Panc1 (cell line): ENCODE measurements around the gene TEN1.

Experiments used
- POLR2AphosphoS5 ChIP-seq: IDR thresholded peaks from 2 replicates; pipeline ENCODE4 v1.6.1; 2012; ENCODE audit warnings: mild to moderate bottlenecking, low read depth, low read length, moderate library complexity
- SIN3A ChIP-seq: IDR thresholded peaks from 2 replicates; pipeline ENCODE4 v1.6.1; 2012; ENCODE audit warnings: low read depth, mild to moderate bottlenecking, low read length, moderate library complexity, borderline replicate concordance; ENCODE audit not compliant: insufficient read depth
- TCF7L2 ChIP-seq: IDR thresholded peaks from 2 replicates; pipeline ENCODE4 v1.6.1; 2011; ENCODE audit warnings: mild to moderate bottlenecking, low read depth, low read length, inconsistent platforms
- TF ChIP-seq, protein P1 (sequence below): fragments of 450-650 bp; IDR thresholded peaks from 2 replicates; pipeline ENCODE4 v1.5.1; 2017; ENCODE audit warnings: mild to moderate bottlenecking
- TF ChIP-seq, protein P2 (sequence below), 2 experiments: IDR thresholded peaks; 2 replicates each; pipeline ENCODE4 v1.6.1; 2011 to 2012; ENCODE audit warnings: low read depth in 2 of 2, control low read depth in 1 of 2, low read length in 1 of 2, mild to moderate bottlenecking in 1 of 2, moderate library complexity in 1 of 2; ENCODE audit not compliant: insufficient read depth in 1 of 2

- TF ChIP-seq, protein P1, sequence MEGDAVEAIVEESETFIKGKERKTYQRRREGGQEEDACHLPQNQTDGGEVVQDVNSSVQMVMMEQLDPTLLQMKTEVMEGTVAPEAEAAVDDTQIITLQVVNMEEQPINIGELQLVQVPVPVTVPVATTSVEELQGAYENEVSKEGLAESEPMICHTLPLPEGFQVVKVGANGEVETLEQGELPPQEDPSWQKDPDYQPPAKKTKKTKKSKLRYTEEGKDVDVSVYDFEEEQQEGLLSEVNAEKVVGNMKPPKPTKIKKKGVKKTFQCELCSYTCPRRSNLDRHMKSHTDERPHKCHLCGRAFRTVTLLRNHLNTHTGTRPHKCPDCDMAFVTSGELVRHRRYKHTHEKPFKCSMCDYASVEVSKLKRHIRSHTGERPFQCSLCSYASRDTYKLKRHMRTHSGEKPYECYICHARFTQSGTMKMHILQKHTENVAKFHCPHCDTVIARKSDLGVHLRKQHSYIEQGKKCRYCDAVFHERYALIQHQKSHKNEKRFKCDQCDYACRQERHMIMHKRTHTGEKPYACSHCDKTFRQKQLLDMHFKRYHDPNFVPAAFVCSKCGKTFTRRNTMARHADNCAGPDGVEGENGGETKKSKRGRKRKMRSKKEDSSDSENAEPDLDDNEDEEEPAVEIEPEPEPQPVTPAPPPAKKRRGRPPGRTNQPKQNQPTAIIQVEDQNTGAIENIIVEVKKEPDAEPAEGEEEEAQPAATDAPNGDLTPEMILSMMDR: no peak
- TF ChIP-seq SIN3A (no peak), POLR2AphosphoS5 (no peak), TCF7L2 (no peak)
- TF ChIP-seq, protein P2, sequence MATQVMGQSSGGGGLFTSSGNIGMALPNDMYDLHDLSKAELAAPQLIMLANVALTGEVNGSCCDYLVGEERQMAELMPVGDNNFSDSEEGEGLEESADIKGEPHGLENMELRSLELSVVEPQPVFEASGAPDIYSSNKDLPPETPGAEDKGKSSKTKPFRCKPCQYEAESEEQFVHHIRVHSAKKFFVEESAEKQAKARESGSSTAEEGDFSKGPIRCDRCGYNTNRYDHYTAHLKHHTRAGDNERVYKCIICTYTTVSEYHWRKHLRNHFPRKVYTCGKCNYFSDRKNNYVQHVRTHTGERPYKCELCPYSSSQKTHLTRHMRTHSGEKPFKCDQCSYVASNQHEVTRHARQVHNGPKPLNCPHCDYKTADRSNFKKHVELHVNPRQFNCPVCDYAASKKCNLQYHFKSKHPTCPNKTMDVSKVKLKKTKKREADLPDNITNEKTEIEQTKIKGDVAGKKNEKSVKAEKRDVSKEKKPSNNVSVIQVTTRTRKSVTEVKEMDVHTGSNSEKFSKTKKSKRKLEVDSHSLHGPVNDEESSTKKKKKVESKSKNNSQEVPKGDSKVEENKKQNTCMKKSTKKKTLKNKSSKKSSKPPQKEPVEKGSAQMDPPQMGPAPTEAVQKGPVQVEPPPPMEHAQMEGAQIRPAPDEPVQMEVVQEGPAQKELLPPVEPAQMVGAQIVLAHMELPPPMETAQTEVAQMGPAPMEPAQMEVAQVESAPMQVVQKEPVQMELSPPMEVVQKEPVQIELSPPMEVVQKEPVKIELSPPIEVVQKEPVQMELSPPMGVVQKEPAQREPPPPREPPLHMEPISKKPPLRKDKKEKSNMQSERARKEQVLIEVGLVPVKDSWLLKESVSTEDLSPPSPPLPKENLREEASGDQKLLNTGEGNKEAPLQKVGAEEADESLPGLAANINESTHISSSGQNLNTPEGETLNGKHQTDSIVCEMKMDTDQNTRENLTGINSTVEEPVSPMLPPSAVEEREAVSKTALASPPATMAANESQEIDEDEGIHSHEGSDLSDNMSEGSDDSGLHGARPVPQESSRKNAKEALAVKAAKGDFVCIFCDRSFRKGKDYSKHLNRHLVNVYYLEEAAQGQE (IDR thresholded peaks at IDR 0.05; ENCODE audit: insufficient read depth in 1 of 2, low read depth in 2 of 2, low read length in 1 of 2): no peak
These were observed 41.4 kb upstream of the TEN1 start for GRCh38 chr17:75937652-75938051.
